B cell (primary cell): Measurements from ENCODE around the gene TCN2. TPM values are rescaled to one million over a fixed set of nuclear protein-coding genes. Genes with fewer than 3 reads are reported as not detected.

ENCODE experiments used
- ATAC-seq: fragments of 200-7000 bp; cut with Tn5 transposase; one replicate; pipeline ENCODE4 v1.10.0; 2021; ENCODE audit warnings: low read depth, mild to moderate bottlenecking, moderate number of reproducible peaks, moderate library complexity
- CTCF ChIA-PET: fragments of 350-600 bp; sonication (Branson Sonifier 250); formaldehyde crosslinking; loops from one replicate; lab custom pipeline; 2021; ENCODE audit warnings: antibody characterized with exemption, inconsistent platforms; lab: Charles Lee
- POLR2A ChIA-PET: fragments of 350-600 bp; sonication (Branson Sonifier 250); formaldehyde crosslinking; loops from one replicate; lab custom pipeline; 2021; ENCODE audit warnings: antibody characterized with exemption; lab: Charles Lee
- DNase-seq: peaks from one replicate; pipeline ENCODE4 v3.0.0; 2013
- H2AFZ ChIP-seq: 2 replicates; pipeline ENCODE4 v1.6.1; 2012; ENCODE audit warnings: mild to moderate bottlenecking, low read depth, low read length; ENCODE audit not compliant: insufficient read depth, poor library complexity, severe bottlenecking
- H3K27ac ChIP-seq, 2 donors: 1 replicate in 1 of 2; 2 replicates in 1 of 2; pipeline ENCODE4 v1.5.1; 2012 to 2013; ENCODE audit warnings: low read length in 2 of 2, mild to moderate bottlenecking in 2 of 2, moderate library complexity in 1 of 2
- H3K27me3 ChIP-seq, 4 experiments: fragments of 200-600 bp in 1 of 4; sonication (generic) in 1 of 4; replicated peaks in 1 of 4; 1 replicate in 2 of 4; 2 replicates in 2 of 4; pipeline versions ENCODE4 v1.6.1 to v1.7.0; 2013 to 2016; ENCODE audit warnings: low read length in 3 of 4, mild to moderate bottlenecking in 2 of 4, mixed read lengths in 1 of 4, moderate library complexity in 1 of 4; ENCODE audit not compliant: insufficient read depth in 4 of 4, control insufficient read depth in 3 of 4; ENCODE audit errors: control extremely low read depth in 1 of 4
- H3K36me3 ChIP-seq, 2 experiments: replicated peaks in 1 of 2; 1 replicate in 1 of 2; 2 replicates in 1 of 2; pipeline versions ENCODE4 v1.6.1 to v1.7.1; 2013; ENCODE audit warnings: low read length in 1 of 2; ENCODE audit not compliant: insufficient read depth in 2 of 2, control insufficient read depth in 1 of 2; ENCODE audit errors: control extremely low read depth in 1 of 2, extremely low read depth in 1 of 2
- H3K4me1 ChIP-seq, 2 donors: fragments of 200-600 bp in 1 of 2; sonication (generic) in 1 of 2; 1 replicate in 1 of 2; 2 replicates in 1 of 2; pipeline versions ENCODE4 v1.5.1 to v1.6.1; 2013 to 2017; ENCODE audit warnings: low read length in 2 of 2; ENCODE audit not compliant: control insufficient read depth in 2 of 2, insufficient read depth in 2 of 2
- H3K4me2 ChIP-seq: replicated peaks from 2 replicates; pipeline ENCODE3; 2012; ENCODE audit warnings: mild to moderate bottlenecking, low read depth, low read length; ENCODE audit not compliant: poor library complexity, severe bottlenecking
- H3K4me3 ChIP-seq, 5 experiments: fragments of 200-600 bp in 1 of 5; sonication (generic) in 1 of 5; 1 replicate in 3 of 5; 2 replicates in 2 of 5; pipeline versions ENCODE4 v1.5.1 to v1.7.0; 2011 to 2016; ENCODE audit warnings: low read length in 4 of 5, mild to moderate bottlenecking in 4 of 5, low read depth in 2 of 5, control low read depth in 1 of 5, moderate library complexity in 1 of 5; ENCODE audit not compliant: insufficient read depth in 1 of 5; ENCODE audit errors: control extremely low read depth in 1 of 5, extremely low read depth in 1 of 5
- H3K79me2 ChIP-seq: fragments of 200-600 bp; sonication (generic); one replicate; pipeline ENCODE4 v1.6.0; 2016; ENCODE audit warnings: low read length; ENCODE audit not compliant: control insufficient read depth, insufficient read depth
- H3K9ac ChIP-seq: fragments of 200-600 bp; sonication (generic); 2 replicates; pipeline ENCODE4 v1.6.1; 2017; ENCODE audit warnings: mild to moderate bottlenecking, low read length, moderate library complexity
- H3K9me3 ChIP-seq, 3 donors: one replicate each; pipeline versions ENCODE4 v1.6.1 to v1.7.1; 2013; ENCODE audit warnings: low read length in 2 of 3; ENCODE audit not compliant: control insufficient read depth in 2 of 3, insufficient read depth in 1 of 3; ENCODE audit errors: control extremely low read depth in 1 of 3
- H4K20me1 ChIP-seq: 2 replicates; pipeline ENCODE4 v1.6.0; 2012; ENCODE audit warnings: mild to moderate bottlenecking, low read length; ENCODE audit not compliant: insufficient read depth, control insufficient read depth, poor library complexity, severe bottlenecking
- H3K27ac Mint-ChIP-seq: one replicate; pipeline ENCODE4 v1.8.0; 2021; ENCODE audit warnings: mixed read lengths
- H3K27me3 Mint-ChIP-seq: one replicate; pipeline ENCODE4 v1.8.0; 2021; ENCODE audit warnings: mixed read lengths
- H3K4me1 Mint-ChIP-seq: one replicate; pipeline ENCODE4 v1.8.0; 2021; ENCODE audit warnings: mixed read lengths
- H3K4me3 Mint-ChIP-seq: one replicate; pipeline ENCODE4 v1.8.0; 2021; ENCODE audit warnings: mixed read lengths
- H3K9me3 Mint-ChIP-seq: one replicate; pipeline ENCODE4 v1.8.0; 2022; ENCODE audit warnings: mixed read lengths; ENCODE audit not compliant: insufficient read depth
- CTCF ChIP-seq: fragments of 200-600 bp; IDR thresholded peaks from one replicate; pipeline ENCODE4 v1.8.0; 2022; ENCODE audit warnings: antibody characterized with exemption, mild to moderate bottlenecking
- EZH2 ChIP-seq: IDR thresholded peaks from 2 replicates; pipeline ENCODE4 v1.6.1; 2012; ENCODE audit warnings: borderline replicate concordance, low read depth, mild to moderate bottlenecking, moderate library complexity, low read length; ENCODE audit not compliant: insufficient read depth, poor library complexity, severe bottlenecking
- WGBS: methylation state at CpG from one replicate; pipeline ENCODE4 v1.1.5; 2013; ENCODE audit warnings: missing lambda C conversion rate; ENCODE audit not compliant: insufficient coverage; 5-methylcytosine and 5-hydroxymethylcytosine counted together
- intact Hi-C: fragments of 100-400 bp; cut with micrococcal nuclease; formaldehyde crosslinking; loops from one replicate; pipeline ENCODE4 v1.10.0; 2022
- polyA plus RNA-seq: library from polyadenylated mRNA; depleted of rRNA; stranded (reverse); fragments of >200 nt; gene quantifications from 2 replicates; pipeline ENCODE4 v1.2.3, GENCODE V29; 2012
- total RNA-seq, 2 donors: library from RNA; stranded (reverse); fragments of 120-200 nt in 1 of 2; gene quantifications; 1 replicate in 1 of 2; 2 replicates in 1 of 2; pipeline versions ENCODE4 v1.2.3 to v1.2.4, GENCODE V29; 2013 to 2022

The TCN2 gene
- total and polyA plus RNA-seq, 2 donors (not counting 1 experiment from before 2014, with no cell fraction given): 0.37 to 0.40 TPM

- intact Hi-C loops: loop anchor here (10.0 kb wide), 1 partner anchor 680 kb away; the partner anchor contains the start of gene PATZ1
- 100% methylated on average over 1 of the region's 13 CpGs for WGBS
Measured at GRCh38 chr22:30664798-30665197, 57.8 kb downstream of the TCN2 start.

More at GRCh38 chr22:30664798-30665197, 57.8 kb downstream of the TCN2 start:
- ChIA-PET POLR2A (no interaction called here), CTCF (interaction anchor here (1.5 to 2.1 kb wide), 2 partner anchors 14 to 30 kb away, joined by 3 to 6 read pairs; no protein-coding TSS in a partner anchor)
- peaks cover 12 to 17% of the 10 kb centered on the region in 2 donors for H3K4me1 ChIP-seq
- no peak for TF ChIP-seq EZH2
- no peak for TF ChIP-seq CTCF
- peaks cover 0 to 15% of the 10 kb centered on the region in 2 experiments for H3K36me3 ChIP-seq
- no peaks in the 10 kb centered on the region for H3K9me3 ChIP-seq
- no peak overlapping the region for H2AFZ ChIP-seq
- ATAC-seq: no peak
- H3K27ac Mint-ChIP-seq: no peak overlapping the region
- no peaks in the 10 kb centered on the region for H4K20me1 ChIP-seq
- H3K4me3 Mint-ChIP-seq: no peak overlapping the region
- H3K79me2 ChIP-seq: peaks cover 5% of the 10 kb centered on the region
- no peak overlapping the region for H3K27ac ChIP-seq
- H3K27me3 ChIP-seq: peaks cover 0 to 6% (median 0%) of the 10 kb centered on the region in 4 experiments
- H3K4me2 ChIP-seq: no peak overlapping the region
- peaks cover 21% of the 10 kb centered on the region for H3K4me1 Mint-ChIP-seq
- no peak overlapping the region for H3K9ac ChIP-seq
- H3K27me3 Mint-ChIP-seq: no peaks in the 10 kb centered on the region
- no peaks in the 10 kb centered on the region for H3K9me3 Mint-ChIP-seq
- no peak overlapping the region for H3K4me3 ChIP-seq
- no peak for DNase-seq
